GM23248 (cell line): ENCODE data around the gene MEX3D. TPM values are rescaled to one million over a fixed set of nuclear protein-coding genes. Genes with fewer than 3 reads are reported as not detected.

Experiments used
- DNase-seq: peaks from one replicate; pipeline ENCODE4 v3.0.0-alpha.2; 2015
- H2AFZ ChIP-seq: fragments of 200-600 bp; sonication (generic); 2 replicates; pipeline ENCODE4 v1.6.1; 2016; ENCODE audit warnings: antibody characterized with exemption
- H3F3A ChIP-seq: fragments of 200-600 bp; sonication (generic); 2 replicates; pipeline ENCODE4 v1.6.1; 2016; ENCODE audit warnings: mild to moderate bottlenecking, antibody characterized with exemption, mixed run types; ENCODE audit not compliant: insufficient read depth
- H3K27ac ChIP-seq: fragments of 200-600 bp; sonication (generic); 2 replicates; pipeline ENCODE4 v1.5.1; 2016; ENCODE audit warnings: mild to moderate bottlenecking
- H3K27me3 ChIP-seq: fragments of 200-600 bp; sonication (generic); replicated peaks from 2 replicates; pipeline ENCODE4 v1.6.1; 2016; ENCODE audit warnings: mild to moderate bottlenecking; ENCODE audit not compliant: insufficient read depth
- H3K36me3 ChIP-seq: fragments of 200-600 bp; sonication (generic); 2 replicates; pipeline ENCODE4 v1.6.1; 2016; ENCODE audit warnings: low read depth, mild to moderate bottlenecking
- H3K4me1 ChIP-seq: fragments of 200-600 bp; sonication (generic); 2 replicates; pipeline ENCODE4 v1.6.1; 2016; ENCODE audit warnings: mild to moderate bottlenecking; ENCODE audit not compliant: insufficient read depth
- H3K4me2 ChIP-seq: fragments of 200-600 bp; sonication (generic); one replicate; pipeline ENCODE4 v1.6.1; 2016; ENCODE audit warnings: mild to moderate bottlenecking; ENCODE audit not compliant: unreplicated experiment
- H3K4me3 ChIP-seq: fragments of 200-600 bp; sonication (generic); 2 replicates; pipeline ENCODE4 v1.5.1; 2016; ENCODE audit warnings: mild to moderate bottlenecking
- H3K79me2 ChIP-seq: fragments of 200-600 bp; sonication (generic); 2 replicates; pipeline ENCODE4 v1.6.1; 2016; ENCODE audit warnings: mild to moderate bottlenecking; ENCODE audit not compliant: insufficient read depth
- H3K9ac ChIP-seq: fragments of 200-600 bp; sonication (generic); 2 replicates; pipeline ENCODE4 v1.6.1; 2016; ENCODE audit warnings: mild to moderate bottlenecking
- H3K9me2 ChIP-seq: fragments of 200-600 bp; sonication (generic); 2 replicates; pipeline ENCODE4 v1.6.1; 2016; ENCODE audit warnings: mixed run types, mild to moderate bottlenecking, moderate library complexity; ENCODE audit not compliant: insufficient read depth
- H3K9me3 ChIP-seq: fragments of 200-600 bp; sonication (generic); one replicate; pipeline ENCODE4 v1.6.1; 2017; ENCODE audit warnings: low read depth
- H4K20me1 ChIP-seq: fragments of 200-600 bp; sonication (generic); 2 replicates; pipeline ENCODE4 v1.6.0; 2016; ENCODE audit not compliant: insufficient read depth
- EZH2 ChIP-seq: fragments of 200-600 bp; sonication (generic); IDR thresholded peaks from 2 replicates; pipeline ENCODE4 v1.6.1; 2018; ENCODE audit warnings: antibody characterized with exemption, mild to moderate bottlenecking; ENCODE audit not compliant: insufficient read depth, poor library complexity, severe bottlenecking
- EZH2phosphoT487 ChIP-seq: fragments of 200-600 bp; sonication (generic); IDR thresholded peaks from 2 replicates; pipeline ENCODE4 v1.6.1; 2018; ENCODE audit warnings: antibody characterized with exemption, moderate library complexity, mild to moderate bottlenecking, low read depth; ENCODE audit not compliant: insufficient read depth
- WGBS, 2 experiments: methylation state at CpG; one replicate each; pipeline ENCODE4 v1.1.6; 2015 to 2017; ENCODE audit warnings: low lambda C conversion rate in 2 of 2, low coverage in 1 of 2; ENCODE audit errors: missing lambda C conversion rate in 2 of 2; 5-methylcytosine and 5-hydroxymethylcytosine counted together
- in situ Hi-C: fragments of 300-500 bp; cut with MboI; formaldehyde crosslinking; loops from 2 replicates; pipeline ENCODE4 v1.15.0; 2020
- polyA plus RNA-seq: library from polyadenylated mRNA; unstranded; fragments of >200 nt; fragmentation: Nextera tagmentation; extraction: Ambion mirVana; gene quantifications from 2 replicates; pipeline ENCODE4 v1.2.1, GENCODE V29; 2016
- total RNA-seq: library from RNA; depleted of rRNA; stranded (reverse); fragments of >200 nt; shearing (Covaris generic); gene quantifications from 2 replicates; pipeline ENCODE4 v1.2.3, GENCODE V29; 2014; rRNA removed

The MEX3D gene
- total RNA-seq (50.3 and 50.6 TPM in 2 replicates), polyA plus RNA-seq (2.6 and 3.0 TPM in 2 replicates)

DNA sequence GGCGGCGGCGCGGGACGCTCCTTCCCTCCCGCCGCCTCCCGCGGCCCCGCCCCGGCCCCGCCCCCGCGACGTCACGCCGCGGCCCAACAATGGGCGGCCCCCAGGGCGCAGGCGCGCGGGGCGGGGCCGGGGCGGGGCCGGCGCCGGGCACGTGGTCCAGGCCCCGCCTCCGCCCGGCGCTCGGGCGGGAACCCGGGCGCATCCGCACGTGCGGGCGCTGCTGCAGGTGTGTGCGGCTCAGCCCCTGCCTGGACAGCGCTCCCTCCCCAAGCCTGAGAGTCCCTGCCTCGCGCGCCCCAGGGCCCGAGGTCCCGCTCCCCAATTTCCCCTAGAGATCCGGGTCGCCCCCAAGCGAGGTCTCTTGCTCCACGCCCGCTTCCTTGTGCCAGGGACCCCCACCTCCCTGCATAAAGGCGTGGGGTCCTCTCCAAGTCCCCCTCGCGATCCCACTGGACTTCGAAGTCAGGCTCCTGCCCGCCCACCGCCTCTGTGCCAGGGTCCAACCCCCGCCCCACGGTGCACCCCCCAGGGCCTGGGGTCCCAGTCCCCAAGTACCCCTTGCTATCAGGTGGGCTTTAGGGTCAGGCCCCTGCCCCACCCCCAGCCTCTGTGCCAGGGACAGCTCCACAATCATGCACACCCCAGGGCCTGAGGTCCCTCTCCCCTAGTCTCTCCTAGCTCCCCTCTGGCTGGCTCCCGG, at the start of gene MEX3D:
Gene MEX3D, minus strand, starts transcription at position 6 of the 700 bp plus-strand sequence. CDS start 267 bp downstream, outside the sequence.
- Histone ChIP-seq H3K9me3 (no peaks in the 10 kb centered on the region), H3K9me2 (no peaks in the 10 kb centered on the region), H2AFZ (peak within 1 kb of the TSS; percentile 74), H3K4me1 (no peaks in the 10 kb centered on the region), H3K4me3 (peak within 1 kb of the TSS; percentile 82), H3K79me2 (peaks cover 29% of the 10 kb centered on the region), H3K9ac (peak within 1 kb of the TSS; percentile 84), H3K36me3 (no peaks in the 10 kb centered on the region), H3F3A (no peaks in the 10 kb centered on the region), H4K20me1 (no peaks in the 10 kb centered on the region), H3K27me3 (no peaks in the 10 kb centered on the region), H3K4me2 (peak within 1 kb of the TSS; percentile 75), H3K27ac (peak within 1 kb of the TSS; percentile 74)
- 12 to 83% methylated on average over 1 to 39 of the region's 63 CpGs for WGBS, 2 experiments
- TF ChIP-seq EZH2phosphoT487: no peak
- TF ChIP-seq EZH2: no peak
- DNase-seq: peak; percentile 88
- in situ Hi-C loops: no loop called here

- no peaks in the 10 kb centered on the region for H4K20me1 ChIP-seq
- no peaks in the 10 kb centered on the region for H3K79me2 ChIP-seq
- no peak overlapping the region for H3K9ac ChIP-seq
- in situ Hi-C loops: no loop called here
- no peak for DNase-seq
- H3K4me1 ChIP-seq: no peaks in the 10 kb centered on the region
- H2AFZ ChIP-seq: no peak overlapping the region
- no peaks in the 10 kb centered on the region for H3K9me3 ChIP-seq
- no peak overlapping the region for H3K4me2 ChIP-seq
- no peaks in the 10 kb centered on the region for H3K27me3 ChIP-seq
- H3F3A ChIP-seq: no peaks in the 10 kb centered on the region
- H3K27ac ChIP-seq: no peak overlapping the region
- WGBS, 2 experiments: 75 to 82% methylated on average over 4 of the region's 4 CpGs
- H3K9me2 ChIP-seq: no peaks in the 10 kb centered on the region
- TF ChIP-seq EZH2phosphoT487 (no peak), EZH2 (no peak)
- no peak overlapping the region for H3K4me3 ChIP-seq
- H3K36me3 ChIP-seq: peaks cover 5% of the 10 kb centered on the region; the same call in 1 of the 2 replicates
Measured at GRCh38 chr19:1616875-1617274, 48.8 kb upstream of the MEX3D start.

GRCh38 chr19:1616396-1616795, 48.3 kb upstream of the MEX3D start:
- TF ChIP-seq EZH2 (no peak), EZH2phosphoT487 (no peak)
- H3K36me3 ChIP-seq: peaks cover 5% of the 10 kb centered on the region; the same call in 1 of the 2 replicates
- in situ Hi-C loops: no loop called here
- H3K27ac ChIP-seq: no peak overlapping the region
- H3K9me3 ChIP-seq: no peaks in the 10 kb centered on the region
- no peak overlapping the region for H3K4me2 ChIP-seq
- no peaks in the 10 kb centered on the region for H3K9me2 ChIP-seq
- H3K4me1 ChIP-seq: no peaks in the 10 kb centered on the region
- no peak for DNase-seq
- WGBS, 2 experiments: 79 to 82% methylated on average over 8 of the region's 8 CpGs
- H3F3A ChIP-seq: no peaks in the 10 kb centered on the region
- H3K9ac ChIP-seq: no peak overlapping the region
- H2AFZ ChIP-seq: no peak overlapping the region
- H4K20me1 ChIP-seq: no peaks in the 10 kb centered on the region
- H3K79me2 ChIP-seq: no peaks in the 10 kb centered on the region
- no peak overlapping the region for H3K4me3 ChIP-seq
- no peaks in the 10 kb centered on the region for H3K27me3 ChIP-seq

DNA sequence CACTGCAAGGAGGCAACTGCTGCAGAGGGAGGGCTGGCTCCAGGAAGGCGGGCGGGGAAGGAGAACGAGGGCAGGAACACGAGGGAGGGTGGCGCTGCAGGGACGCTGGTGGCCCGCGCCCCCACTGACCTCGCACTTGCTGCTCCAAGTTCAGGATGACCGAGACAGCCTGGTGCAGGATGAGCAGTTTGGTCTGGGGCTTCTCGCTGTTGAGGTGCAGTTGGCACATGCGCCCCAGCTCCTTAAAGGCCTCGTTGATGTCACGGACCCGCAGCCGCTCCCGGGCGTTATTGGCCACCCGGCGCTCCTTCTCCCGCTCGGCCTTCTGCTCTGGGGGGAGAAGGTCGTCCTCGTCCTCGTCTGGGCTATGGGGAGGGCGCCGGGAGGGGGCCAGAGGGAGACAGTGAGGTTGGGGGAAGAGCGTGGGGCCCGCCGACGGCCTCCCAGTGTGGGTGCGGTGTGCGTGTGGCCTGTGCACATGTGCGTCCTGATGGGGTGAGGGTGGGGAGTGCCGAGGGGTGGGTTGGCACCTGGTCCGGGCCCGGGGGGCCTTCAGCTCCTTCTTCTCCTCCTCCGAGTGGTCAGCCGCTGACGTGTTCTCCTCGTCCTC, 47.1 kb upstream of the MEX3D start:
- no peak for DNase-seq
- no peaks in the 10 kb centered on the region for H4K20me1 ChIP-seq
- no peak overlapping the region for H3K9ac ChIP-seq
- TF ChIP-seq EZH2phosphoT487 (no peak), EZH2 (no peak)
- WGBS, 2 experiments: 88 to 89% methylated on average over 14 to 41 of the region's 41 CpGs
- H3F3A ChIP-seq: no peaks in the 10 kb centered on the region
- peaks cover 5% of the 10 kb centered on the region; the same call in 1 of the 2 replicates for H3K36me3 ChIP-seq
- no peak overlapping the region for H2AFZ ChIP-seq
- H3K4me1 ChIP-seq: no peaks in the 10 kb centered on the region
- no peaks in the 10 kb centered on the region for H3K79me2 ChIP-seq
- no peaks in the 10 kb centered on the region for H3K27me3 ChIP-seq
- no peak overlapping the region for H3K27ac ChIP-seq
- no peaks in the 10 kb centered on the region for H3K9me3 ChIP-seq
- H3K4me3 ChIP-seq: no peak overlapping the region
- no peaks in the 10 kb centered on the region for H3K9me2 ChIP-seq
- no peak overlapping the region for H3K4me2 ChIP-seq
- in situ Hi-C loops: no loop called here
